ENCODE data around the gene CD4. TPM values are rescaled to one million over a fixed set of nuclear protein-coding genes. Genes with fewer than 3 reads are reported as not detected.

Gene CD4
- total and polyA plus RNA-seq, 2 donors (not counting 1 experiment from before 2014, with no cell fraction given), result 27.2 to 152 TPM

DNA sequence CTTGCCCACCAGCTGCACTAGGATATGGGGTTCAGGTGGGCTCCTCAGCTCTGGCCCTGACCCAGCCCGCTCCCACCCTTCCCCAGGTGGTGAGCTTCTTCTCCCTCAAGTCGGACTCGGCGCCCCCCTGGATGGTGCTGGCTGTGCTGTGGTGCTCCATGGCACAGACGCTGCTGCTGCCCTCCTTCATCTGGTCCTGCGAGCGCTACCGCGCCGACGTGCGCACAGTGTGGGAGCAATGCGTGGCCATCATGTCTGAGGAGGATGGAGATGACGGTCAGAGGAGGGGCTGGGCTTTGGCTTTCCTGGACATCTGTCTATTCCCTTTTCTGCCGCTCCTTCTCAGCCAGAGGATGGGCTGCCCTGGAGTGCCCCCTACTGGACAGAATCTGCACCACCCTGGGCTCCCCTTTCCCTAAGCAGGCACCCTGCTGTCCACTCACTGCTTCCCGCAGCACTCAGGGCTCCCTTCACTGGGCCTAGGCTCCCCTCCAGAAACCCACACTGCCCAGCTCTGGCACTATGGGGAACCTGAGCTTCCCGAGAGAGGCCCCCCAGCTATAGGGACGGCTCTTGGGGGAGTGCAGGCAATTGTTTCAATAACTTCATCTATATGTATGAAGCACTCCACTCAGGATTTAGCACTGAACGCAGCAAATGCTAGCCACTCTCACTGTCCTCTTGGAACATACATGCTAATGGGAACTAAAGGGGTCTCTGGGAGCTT, 36.2 kb downstream of the CD4 start:
- Histone ChIP-seq H3K79me2 (ENCODE audit: control insufficient read depth, insufficient read depth, low read length) (peaks cover 24% of the 10 kb centered on the region), H3K9ac (ENCODE audit: insufficient read depth, low read length) (no peak overlapping the region), H3K4me1 (ENCODE audit: control insufficient read depth, extremely low read depth, insufficient read depth, low read length) (peaks cover 26% of the 10 kb centered on the region), H3K4me3 (replicated peaks in 1 of 4; ENCODE audit: control extremely low read depth in 1 of 4, insufficient read depth in 1 of 4, low read depth in 3 of 4, low read length in 4 of 4) (peak overlapping the region in 2 of 4 experiments; percentile 38 to 48), H3K4me2 (ENCODE audit: extremely low read depth, insufficient read depth, low read length) (peak overlapping the region; percentile 39), H3K27me3 (ENCODE audit: control insufficient read depth, insufficient read depth, low read length) (peaks cover 2% of the 10 kb centered on the region), H3K9me3 (ENCODE audit: control insufficient read depth, insufficient read depth, low read depth, low read length) (no peaks in the 10 kb centered on the region), H3K36me3 (ENCODE audit: control insufficient read depth, insufficient read depth, low read length) (peaks cover 10% of the 10 kb centered on the region), H2AFZ (ENCODE audit: low read length) (peak overlapping the region; percentile 17), H3K27ac (ENCODE audit: insufficient read depth, low read length) (peak overlapping the region; percentile 2), H4K20me1 (ENCODE audit: control insufficient read depth, extremely low read depth, insufficient read depth, low read length) (no peaks in the 10 kb centered on the region)
- DNase-seq (ENCODE audit: low read depth in 2 of 2), result peak; percentile 74 to 85
- TF ChIP-seq EZH2 (IDR thresholded peaks at IDR 0.05; ENCODE audit: low read length, missing control alignments), result no peak
- TF ChIP-seq, protein P1, sequence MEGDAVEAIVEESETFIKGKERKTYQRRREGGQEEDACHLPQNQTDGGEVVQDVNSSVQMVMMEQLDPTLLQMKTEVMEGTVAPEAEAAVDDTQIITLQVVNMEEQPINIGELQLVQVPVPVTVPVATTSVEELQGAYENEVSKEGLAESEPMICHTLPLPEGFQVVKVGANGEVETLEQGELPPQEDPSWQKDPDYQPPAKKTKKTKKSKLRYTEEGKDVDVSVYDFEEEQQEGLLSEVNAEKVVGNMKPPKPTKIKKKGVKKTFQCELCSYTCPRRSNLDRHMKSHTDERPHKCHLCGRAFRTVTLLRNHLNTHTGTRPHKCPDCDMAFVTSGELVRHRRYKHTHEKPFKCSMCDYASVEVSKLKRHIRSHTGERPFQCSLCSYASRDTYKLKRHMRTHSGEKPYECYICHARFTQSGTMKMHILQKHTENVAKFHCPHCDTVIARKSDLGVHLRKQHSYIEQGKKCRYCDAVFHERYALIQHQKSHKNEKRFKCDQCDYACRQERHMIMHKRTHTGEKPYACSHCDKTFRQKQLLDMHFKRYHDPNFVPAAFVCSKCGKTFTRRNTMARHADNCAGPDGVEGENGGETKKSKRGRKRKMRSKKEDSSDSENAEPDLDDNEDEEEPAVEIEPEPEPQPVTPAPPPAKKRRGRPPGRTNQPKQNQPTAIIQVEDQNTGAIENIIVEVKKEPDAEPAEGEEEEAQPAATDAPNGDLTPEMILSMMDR (conservative IDR thresholded peaks at IDR 0.05 in 1 of 2, IDR thresholded peaks at IDR 0.05 in 1 of 2; ENCODE audit: low read depth in 1 of 2, low read length in 2 of 2), result peak; percentile 91 to 96

DNA sequence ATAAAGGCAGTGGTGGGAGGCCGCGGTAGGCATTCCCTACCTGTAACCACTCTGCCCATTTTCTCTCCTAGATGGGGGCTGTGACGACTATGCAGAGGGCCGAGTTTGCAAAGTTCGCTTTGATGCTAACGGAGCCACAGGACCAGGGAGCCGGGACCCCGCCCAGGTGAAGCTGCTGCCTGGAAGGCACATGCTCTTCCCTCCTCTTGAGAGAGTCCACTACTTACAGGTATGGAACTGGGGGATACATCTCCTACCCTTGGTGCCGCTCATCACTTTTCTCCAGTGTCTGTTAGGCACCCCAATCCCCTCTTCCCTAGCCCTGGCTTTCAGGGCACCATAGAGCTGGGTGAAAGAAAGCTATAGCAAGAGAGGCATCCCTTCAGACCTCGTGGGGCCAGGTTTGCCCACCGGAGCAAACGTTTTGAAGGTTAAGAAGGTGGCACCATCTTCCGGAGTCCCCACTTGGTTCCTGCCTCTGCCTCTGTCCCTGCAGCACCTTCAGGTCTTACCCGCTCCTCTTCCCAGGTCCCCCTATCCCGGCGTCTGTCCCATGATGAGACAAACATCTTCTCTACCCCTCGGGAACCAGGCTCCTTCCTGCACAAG, 36.9 kb downstream of the CD4 start:
- Histone ChIP-seq H3K27me3 (ENCODE audit: control insufficient read depth, insufficient read depth, low read length) (peaks cover 2% of the 10 kb centered on the region), H3K4me1 (ENCODE audit: control insufficient read depth, extremely low read depth, insufficient read depth, low read length) (peaks cover 24% of the 10 kb centered on the region), H3K4me2 (ENCODE audit: extremely low read depth, insufficient read depth, low read length) (no peak overlapping the region), H3K27ac (ENCODE audit: insufficient read depth, low read length) (no peak overlapping the region), H3K9me3 (ENCODE audit: control insufficient read depth, insufficient read depth, low read depth, low read length) (no peaks in the 10 kb centered on the region), H3K4me3 (replicated peaks in 1 of 4; ENCODE audit: control extremely low read depth in 1 of 4, insufficient read depth in 1 of 4, low read depth in 3 of 4, low read length in 4 of 4) (no peak overlapping the region), H3K36me3 (ENCODE audit: control insufficient read depth, insufficient read depth, low read length) (peaks cover 15% of the 10 kb centered on the region), H3K9ac (ENCODE audit: insufficient read depth, low read length) (no peak overlapping the region), H3K79me2 (ENCODE audit: control insufficient read depth, insufficient read depth, low read length) (peaks cover 26% of the 10 kb centered on the region), H2AFZ (ENCODE audit: low read length) (no peak overlapping the region), H4K20me1 (ENCODE audit: control insufficient read depth, extremely low read depth, insufficient read depth, low read length) (no peaks in the 10 kb centered on the region)
- DNase-seq (ENCODE audit: low read depth in 2 of 2), result no peak
- no peak for TF ChIP-seq EZH2 (IDR thresholded peaks at IDR 0.05; ENCODE audit: low read length, missing control alignments)
- TF ChIP-seq, protein P1 (conservative IDR thresholded peaks at IDR 0.05 in 1 of 2, IDR thresholded peaks at IDR 0.05 in 1 of 2; ENCODE audit: low read depth in 1 of 2, low read length in 2 of 2), result no peak

GRCh38 chr12:6826734-6827436, 37.6 kb downstream of the CD4 start:
- H3K4me3 ChIP-seq (replicated peaks in 1 of 4; ENCODE audit: control extremely low read depth in 1 of 4, insufficient read depth in 1 of 4, low read depth in 3 of 4, low read length in 4 of 4), result peak overlapping the region in 2 of 4 experiments; percentile 19 to 25
- TF ChIP-seq EZH2 (IDR thresholded peaks at IDR 0.05; ENCODE audit: low read length, missing control alignments), result no peak
- H3K36me3 ChIP-seq (ENCODE audit: control insufficient read depth, insufficient read depth, low read length), result peaks cover 20% of the 10 kb centered on the region
- H3K4me2 ChIP-seq (ENCODE audit: extremely low read depth, insufficient read depth, low read length), result peak overlapping the region; percentile 73
- H3K27ac ChIP-seq (ENCODE audit: insufficient read depth, low read length), result peak overlapping the region; percentile 78
- no peak for DNase-seq (ENCODE audit: low read depth in 2 of 2)
- H3K79me2 ChIP-seq (ENCODE audit: control insufficient read depth, insufficient read depth, low read length), result peaks cover 26% of the 10 kb centered on the region
- peaks cover 2% of the 10 kb centered on the region for H3K27me3 ChIP-seq (ENCODE audit: control insufficient read depth, insufficient read depth, low read length)
- no peaks in the 10 kb centered on the region for H3K9me3 ChIP-seq (ENCODE audit: control insufficient read depth, insufficient read depth, low read depth, low read length)
- H2AFZ ChIP-seq (ENCODE audit: low read length), result peak overlapping the region; percentile 21
- H3K4me1 ChIP-seq (ENCODE audit: control insufficient read depth, extremely low read depth, insufficient read depth, low read length), result peaks cover 23% of the 10 kb centered on the region
- peak overlapping the region; percentile 51 for H3K9ac ChIP-seq (ENCODE audit: insufficient read depth, low read length)
- H4K20me1 ChIP-seq (ENCODE audit: control insufficient read depth, extremely low read depth, insufficient read depth, low read length), result no peaks in the 10 kb centered on the region

All from fibroblast of lung (primary cell).